ENCODE measurements around the gene ISX. TPM values are rescaled to one million over a fixed set of nuclear protein-coding genes. Genes with fewer than 3 reads are reported as not detected.

Gene ISX
- total RNA-seq, 1 donor from 2014 or later = not detected

GRCh38 chr22:35133702-35134380 lies 67.9 kb downstream of the ISX start:
- H3K36me3 ChIP-seq (ENCODE audit: control insufficient read depth, insufficient read depth, low read length) = no peaks in the 10 kb centered on the region
- no peak for DNase-seq (ENCODE audit: low read depth)
- no peak for TF ChIP-seq CTCF (IDR thresholded peaks at IDR 0.05; ENCODE audit: insufficient read depth, low read length, severe bottlenecking)
- H3K27me3 ChIP-seq (ENCODE audit: control insufficient read depth, insufficient read depth, low read length) = no peaks in the 10 kb centered on the region
- no peak overlapping the region for H3K4me3 ChIP-seq (ENCODE audit: low read depth, low read length)
- no peak for FAIRE-seq

- Histone ChIP-seq H3K27me3 (ENCODE audit: control insufficient read depth, insufficient read depth, low read length) (no peaks in the 10 kb centered on the region), H3K36me3 (ENCODE audit: control insufficient read depth, insufficient read depth, low read length) (no peaks in the 10 kb centered on the region), H3K4me3 (ENCODE audit: low read depth, low read length) (no peak overlapping the region)
- DNase-seq (ENCODE audit: low read depth) (no peak), FAIRE-seq (no peak)
- no peak for TF ChIP-seq CTCF (IDR thresholded peaks at IDR 0.05; ENCODE audit: insufficient read depth, low read length, severe bottlenecking)
Observed at GRCh38 chr22:35134637-35135036, 68.7 kb downstream of the ISX start.

DNA sequence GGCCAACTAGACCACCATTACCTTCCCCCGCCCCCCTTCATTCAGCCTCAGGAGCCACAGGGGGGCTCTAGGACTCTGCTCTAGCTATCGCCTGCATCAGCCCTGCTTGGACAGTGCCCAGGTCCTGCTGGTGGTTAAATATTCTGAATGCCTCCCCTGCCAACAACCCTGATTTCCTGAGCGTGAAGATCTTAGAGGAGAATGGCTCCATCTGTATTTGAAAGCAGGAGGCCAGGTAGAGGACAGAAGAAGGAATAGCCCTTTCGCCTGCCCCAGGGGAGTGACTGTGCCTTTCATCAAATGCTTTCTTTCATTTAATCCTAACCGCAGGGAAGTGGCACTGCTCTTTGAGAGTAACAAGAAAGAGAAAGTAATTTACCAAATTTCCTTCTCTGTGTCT lies 69.2 kb downstream of the ISX start:
- H3K4me3 ChIP-seq (ENCODE audit: low read depth, low read length) = no peak overlapping the region
- no peaks in the 10 kb centered on the region for H3K36me3 ChIP-seq (ENCODE audit: control insufficient read depth, insufficient read depth, low read length)
- no peaks in the 10 kb centered on the region for H3K27me3 ChIP-seq (ENCODE audit: control insufficient read depth, insufficient read depth, low read length)
- no peak for TF ChIP-seq CTCF (IDR thresholded peaks at IDR 0.05; ENCODE audit: insufficient read depth, low read length, severe bottlenecking)
- no peak for FAIRE-seq
- DNase-seq (ENCODE audit: low read depth) = no peak

Other genes with a start within 250 kb of the ISX start
- 11.6 and 12.8 TPM in 2 replicates for gene HMGXB4, start 191.3 kb downstream of the ISX start, total RNA-seq
- gene TOM1, start 233.7 kb downstream of the ISX start, total RNA-seq = 22.6 and 28.0 TPM in 2 replicates